ENCODE measurements around the gene SGSM2. TPM values are rescaled to one million over a fixed set of nuclear protein-coding genes. Genes with fewer than 3 reads are reported as not detected.

The SGSM2 gene
- total and polyA plus RNA-seq, 8 donors: 17.6 to 153 (median 28.1) TPM

GRCh38 chr17:2371183-2372130, 34.2 kb downstream of the SGSM2 start:
- Histone ChIP-seq H3K9me3 (no peaks in the 10 kb centered on the region), H3K4me1 (no peaks in the 10 kb centered on the region), H3K4me3 (no peak overlapping the region), H3K27me3 (no peaks in the 10 kb centered on the region), H3K36me3 (no peaks in the 10 kb centered on the region), H3K27ac (no peak overlapping the region)
- FAIRE-seq (no peak), DNase-seq (no peak), ATAC-seq (no peak)
- TF ChIP-seq CTCF (IDR thresholded peaks at IDR 0.05): no peak
- WGBS, 2 donors: 93 to 94% methylated on average over 30 of the region's 30 CpGs
- intact Hi-C loops (cut with DNase I): loop anchor here in 1 of 3 donors (10.0 kb wide), 1 partner anchor 53 kb away; no protein-coding TSS in a partner anchor

- 93 to 95% methylated on average over 26 of the region's 26 CpGs for WGBS, 2 donors
- H3K36me3 ChIP-seq: peaks cover 0 to 4% (median 0%) of the 10 kb centered on the region in 3 donors
- H3K27me3 ChIP-seq: no peaks in the 10 kb centered on the region
- ATAC-seq (no peak), FAIRE-seq (no peak), DNase-seq (peak in 1 of 6 donors; percentile 69)
- TF ChIP-seq CTCF (IDR thresholded peaks at IDR 0.05): no peak
- intact Hi-C loops (cut with DNase I): loop anchor here in 1 of 3 donors (10.0 kb wide), 1 partner anchor 53 kb away; no protein-coding TSS in a partner anchor
- no peaks in the 10 kb centered on the region for H3K9me3 ChIP-seq
- no peak overlapping the region for H3K4me3 ChIP-seq
- no peak overlapping the region for H3K27ac ChIP-seq
- no peaks in the 10 kb centered on the region for H3K4me1 ChIP-seq
Measured at GRCh38 chr17:2372180-2372579, 34.9 kb downstream of the SGSM2 start.

GRCh38 chr17:2372681-2373080, 35.4 kb downstream of the SGSM2 start:
- Histone ChIP-seq H3K9me3 (no peaks in the 10 kb centered on the region), H3K4me1 (no peaks in the 10 kb centered on the region), H3K36me3 (peaks cover 0 to 6% (median 0%) of the 10 kb centered on the region in 3 donors), H3K27ac (no peak overlapping the region), H3K4me3 (no peak overlapping the region), H3K27me3 (no peaks in the 10 kb centered on the region)
- FAIRE-seq: no peak
- DNase-seq: peak in 1 of 6 donors; percentile 62
- TF ChIP-seq CTCF (IDR thresholded peaks at IDR 0.05): no peak
- WGBS, 2 donors: 91 to 92% methylated on average over 16 of the region's 16 CpGs
- intact Hi-C loops (cut with DNase I): loop anchor here in 1 of 3 donors (10.0 kb wide), 1 partner anchor 52 kb away; no protein-coding TSS in a partner anchor
- no peak for ATAC-seq

- Histone ChIP-seq H3K27me3 (no peaks in the 10 kb centered on the region), H3K36me3 (peaks cover 0 to 10% (median 0%) of the 10 kb centered on the region in 3 donors), H3K4me3 (no peak overlapping the region), H3K9me3 (no peaks in the 10 kb centered on the region), H3K4me1 (no peaks in the 10 kb centered on the region), H3K27ac (no peak overlapping the region)
- no peak for DNase-seq
- intact Hi-C loops (cut with DNase I): loop anchor here in 1 of 3 donors (10.0 kb wide), 1 partner anchor 52 kb away; no protein-coding TSS in a partner anchor
- no peak for FAIRE-seq
- 91 to 96% methylated on average over 18 of the region's 18 CpGs for WGBS, 2 donors
- TF ChIP-seq CTCF (IDR thresholded peaks at IDR 0.05): no peak
- ATAC-seq: no peak
Measured at GRCh38 chr17:2373179-2373578, 35.9 kb downstream of the SGSM2 start.
